DMS153 treated with DMSO at 0.1 percent for 48 hours (cell line): Measurements from ENCODE around the gene TCF3.

Experiments
- DNase-seq: peaks from one replicate; lab custom pipeline; 2025; ENCODE audit not compliant: unreplicated experiment; lab: John Stamatoyannopoulos, UW

Gene TCF3

GRCh38 chr19:1612114-1613086 is 40.0 kb downstream of the TCF3 start:
- no peak for DNase-seq

- no peak for DNase-seq
Observed at GRCh38 chr19:1611353-1611752, 41.1 kb downstream of the TCF3 start.

- DNase-seq = no peak
Observed at GRCh38 chr19:1610579-1610978, 41.8 kb downstream of the TCF3 start.

- no peak for DNase-seq
Observed at GRCh38 chr19:1609680-1610474, 42.5 kb downstream of the TCF3 start.

GRCh38 chr19:1609103-1609396 is 43.4 kb downstream of the TCF3 start:
- DNase-seq = no peak

GRCh38 chr19:1608359-1609102 is 43.9 kb downstream of the TCF3 start:
- DNase-seq = no peak

- DNase-seq = no peak
Observed at GRCh38 chr19:1606138-1606651, 46.2 kb downstream of the TCF3 start.

- peak; percentile 62 for DNase-seq
Observed at GRCh38 chr19:1605236-1606137, 46.9 kb downstream of the TCF3 start, which contains the start of gene UQCR11. UQCR11 (minus strand) TSS chr19:1605462; CDS start chr19:1605409, 53 bp downstream.

GRCh38 chr19:1602091-1602707 is 50.2 kb downstream of the TCF3 start:
- no peak for DNase-seq

GRCh38 chr19:1601613-1602064 is 50.8 kb downstream of the TCF3 start:
- no peak for DNase-seq

- DNase-seq = no peak
Observed at GRCh38 chr19:1599460-1599846, 53.0 kb downstream of the TCF3 start.

GRCh38 chr19:1598777-1599459 is 53.5 kb downstream of the TCF3 start:
- no peak for DNase-seq

- DNase-seq = no peak
Observed at GRCh38 chr19:1593501-1593772, 59.0 kb downstream of the TCF3 start.

GRCh38 chr19:1592755-1593500 is 59.5 kb downstream of the TCF3 start, which contains the start of gene MBD3:
MBD3 (minus strand) TSS chr19:1592865; CDS start chr19:1592631, 234 bp downstream.
- DNase-seq = peak; percentile 28

- peak; percentile 12 for DNase-seq
Observed at GRCh38 chr19:1592024-1592754, 60.2 kb downstream of the TCF3 start.

GRCh38 chr19:1591421-1592023 is 60.9 kb downstream of the TCF3 start:
- DNase-seq = no peak

GRCh38 chr19:1590641-1591397 is 61.6 kb downstream of the TCF3 start:
- DNase-seq = no peak
